Adrenal gland (tissue), 5 donors: Measurements from ENCODE around the gene GATA6.

Source experiments
- POLR2A ChIP-seq, 2 donors: fragments of 450-650 bp; IDR thresholded peaks; one replicate each; pipeline ENCODE4 v1.6.1; 2017; ENCODE audit warnings: antibody characterized with exemption in 2 of 2, mild to moderate bottlenecking in 2 of 2, moderate library complexity in 1 of 2
- TF ChIP-seq, protein P1 (sequence below), 6 experiments: fragments of 450-650 bp in 4 of 6; fragments of 200-600 bp in 2 of 6; sonication (generic) in 1 of 6; IDR thresholded peaks; 1 replicate in 5 of 6; 2 replicates in 1 of 6; pipeline versions ENCODE4 v1.5.1 to v1.8.0; 2016 to 2021; ENCODE audit warnings: antibody characterized with exemption in 6 of 6, mild to moderate bottlenecking in 2 of 6, moderate library complexity in 1 of 6
- donor health status: DM: no; HTN: no; CAD: no.

DNA sequence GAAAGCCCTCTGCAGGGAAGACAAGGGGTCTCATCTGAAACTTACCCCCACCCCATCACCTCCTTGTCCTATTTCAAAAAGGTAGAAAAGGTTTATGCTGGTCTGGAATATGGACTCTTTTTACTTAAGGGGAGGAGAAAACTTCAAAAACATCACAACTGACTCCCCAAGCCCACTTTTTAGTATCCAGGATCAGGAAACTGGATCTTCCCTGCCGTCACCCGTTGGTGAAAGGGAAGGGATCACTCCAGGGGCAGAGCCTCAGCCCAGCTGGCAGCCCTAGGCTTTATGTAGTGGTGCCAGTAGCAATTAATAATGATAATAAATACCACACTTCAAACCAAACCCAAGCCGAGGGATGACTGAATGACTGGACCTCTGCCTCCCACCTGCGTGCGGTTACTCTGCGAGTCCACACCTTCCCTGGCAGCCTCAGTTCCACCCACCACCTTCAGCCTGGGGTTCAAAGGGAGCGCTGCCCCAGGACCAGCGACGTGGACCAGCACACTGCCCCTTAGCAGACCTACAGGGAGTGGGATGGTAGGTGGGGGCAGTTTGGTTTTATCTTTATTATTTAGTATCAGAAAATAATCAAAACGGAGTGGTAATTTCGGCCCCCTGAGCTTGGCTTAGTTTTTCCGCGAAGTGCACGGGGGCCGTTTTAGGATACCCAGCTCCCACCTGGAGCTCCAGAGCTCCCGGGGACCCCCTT, 4.9 kb upstream of the GATA6 start:
- TF ChIP-seq, protein P1, sequence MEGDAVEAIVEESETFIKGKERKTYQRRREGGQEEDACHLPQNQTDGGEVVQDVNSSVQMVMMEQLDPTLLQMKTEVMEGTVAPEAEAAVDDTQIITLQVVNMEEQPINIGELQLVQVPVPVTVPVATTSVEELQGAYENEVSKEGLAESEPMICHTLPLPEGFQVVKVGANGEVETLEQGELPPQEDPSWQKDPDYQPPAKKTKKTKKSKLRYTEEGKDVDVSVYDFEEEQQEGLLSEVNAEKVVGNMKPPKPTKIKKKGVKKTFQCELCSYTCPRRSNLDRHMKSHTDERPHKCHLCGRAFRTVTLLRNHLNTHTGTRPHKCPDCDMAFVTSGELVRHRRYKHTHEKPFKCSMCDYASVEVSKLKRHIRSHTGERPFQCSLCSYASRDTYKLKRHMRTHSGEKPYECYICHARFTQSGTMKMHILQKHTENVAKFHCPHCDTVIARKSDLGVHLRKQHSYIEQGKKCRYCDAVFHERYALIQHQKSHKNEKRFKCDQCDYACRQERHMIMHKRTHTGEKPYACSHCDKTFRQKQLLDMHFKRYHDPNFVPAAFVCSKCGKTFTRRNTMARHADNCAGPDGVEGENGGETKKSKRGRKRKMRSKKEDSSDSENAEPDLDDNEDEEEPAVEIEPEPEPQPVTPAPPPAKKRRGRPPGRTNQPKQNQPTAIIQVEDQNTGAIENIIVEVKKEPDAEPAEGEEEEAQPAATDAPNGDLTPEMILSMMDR (IDR thresholded peaks at IDR 0.05): no peak
- peak in 1 of 2 donors; percentile 63 for TF ChIP-seq POLR2A (IDR thresholded peaks at IDR 0.05)
